IPS-15b (cell line): Measurements from ENCODE around the gene DBNL.

Source experiments
- H3K27me3 ChIP-seq: one replicate; pipeline ENCODE4 v1.6.1; 2013; ENCODE audit warnings: low read length; ENCODE audit not compliant: control insufficient read depth, insufficient read depth
- H3K36me3 ChIP-seq: one replicate; pipeline ENCODE4 v1.6.1; 2013; ENCODE audit warnings: low read length; ENCODE audit not compliant: control insufficient read depth, insufficient read depth
- H3K4me1 ChIP-seq: one replicate; pipeline ENCODE4 v1.6.1; 2013; ENCODE audit warnings: mild to moderate bottlenecking, low read length; ENCODE audit not compliant: control insufficient read depth, insufficient read depth
- H3K4me3 ChIP-seq: one replicate; pipeline ENCODE4 v1.5.1; 2013; ENCODE audit warnings: low read depth, low read length
- H3K9ac ChIP-seq: one replicate; pipeline ENCODE4 v1.6.1; 2013; ENCODE audit warnings: low read depth, mild to moderate bottlenecking, low read length
- H3K9me3 ChIP-seq: one replicate; pipeline ENCODE4 v1.6.1; 2013; ENCODE audit warnings: mild to moderate bottlenecking, low read length; ENCODE audit not compliant: control insufficient read depth, insufficient read depth

The DBNL gene

GRCh38 chr7:44101303-44101965, 56.9 kb downstream of the DBNL start:
- peaks cover 22% of the 10 kb centered on the region for H3K27me3 ChIP-seq
- no peak overlapping the region for H3K4me3 ChIP-seq
- no peaks in the 10 kb centered on the region for H3K9me3 ChIP-seq
- no peak overlapping the region for H3K9ac ChIP-seq
- H3K36me3 ChIP-seq, result no peaks in the 10 kb centered on the region
- no peaks in the 10 kb centered on the region for H3K4me1 ChIP-seq

DNA sequence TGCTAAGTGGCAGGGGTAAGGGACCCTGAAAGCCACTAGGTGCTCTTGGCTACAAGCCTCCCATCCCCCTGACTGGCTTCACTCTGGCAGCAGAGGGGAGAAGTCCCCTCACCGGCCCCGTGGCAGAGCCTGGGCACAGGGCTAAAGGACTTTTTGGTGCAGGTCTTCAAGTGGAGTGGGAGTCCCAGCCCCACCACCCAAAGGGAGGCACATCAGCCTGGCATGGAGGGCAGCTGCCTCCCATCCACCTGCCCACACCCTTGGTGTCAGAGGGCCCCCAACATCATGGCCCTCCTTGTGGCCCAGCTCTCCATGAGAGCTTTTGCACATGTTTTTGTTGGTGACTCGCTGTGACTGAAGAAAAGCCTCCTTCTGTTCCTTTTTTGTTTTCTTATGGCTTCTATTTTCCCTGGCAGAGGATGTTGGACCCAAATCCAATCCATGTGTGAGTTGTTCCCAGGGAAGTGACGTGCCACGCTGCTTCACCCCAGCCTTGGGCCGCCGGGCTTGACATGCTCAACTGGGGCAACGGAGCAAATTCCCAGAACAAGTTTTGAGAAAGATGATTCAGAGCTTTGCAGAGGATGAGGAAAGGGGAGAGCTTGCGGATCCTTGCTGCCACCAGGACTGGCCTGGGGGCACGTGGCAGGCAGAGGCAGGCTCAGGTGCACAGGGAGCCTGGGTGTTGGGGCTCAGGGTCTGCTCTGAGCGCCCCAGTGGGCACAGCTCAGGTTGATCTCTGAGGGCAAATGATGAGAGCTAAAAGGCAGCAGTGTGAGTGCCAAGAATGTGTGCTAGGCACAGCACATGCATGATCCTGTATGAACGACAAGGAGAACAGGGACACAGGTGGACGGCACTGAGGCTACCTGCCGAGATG, 57.7 kb downstream of the DBNL start:
- Histone ChIP-seq H3K9me3 (no peaks in the 10 kb centered on the region), H3K36me3 (no peaks in the 10 kb centered on the region), H3K9ac (no peak overlapping the region), H3K27me3 (peaks cover 22% of the 10 kb centered on the region), H3K4me3 (no peak overlapping the region), H3K4me1 (no peaks in the 10 kb centered on the region)

DNA sequence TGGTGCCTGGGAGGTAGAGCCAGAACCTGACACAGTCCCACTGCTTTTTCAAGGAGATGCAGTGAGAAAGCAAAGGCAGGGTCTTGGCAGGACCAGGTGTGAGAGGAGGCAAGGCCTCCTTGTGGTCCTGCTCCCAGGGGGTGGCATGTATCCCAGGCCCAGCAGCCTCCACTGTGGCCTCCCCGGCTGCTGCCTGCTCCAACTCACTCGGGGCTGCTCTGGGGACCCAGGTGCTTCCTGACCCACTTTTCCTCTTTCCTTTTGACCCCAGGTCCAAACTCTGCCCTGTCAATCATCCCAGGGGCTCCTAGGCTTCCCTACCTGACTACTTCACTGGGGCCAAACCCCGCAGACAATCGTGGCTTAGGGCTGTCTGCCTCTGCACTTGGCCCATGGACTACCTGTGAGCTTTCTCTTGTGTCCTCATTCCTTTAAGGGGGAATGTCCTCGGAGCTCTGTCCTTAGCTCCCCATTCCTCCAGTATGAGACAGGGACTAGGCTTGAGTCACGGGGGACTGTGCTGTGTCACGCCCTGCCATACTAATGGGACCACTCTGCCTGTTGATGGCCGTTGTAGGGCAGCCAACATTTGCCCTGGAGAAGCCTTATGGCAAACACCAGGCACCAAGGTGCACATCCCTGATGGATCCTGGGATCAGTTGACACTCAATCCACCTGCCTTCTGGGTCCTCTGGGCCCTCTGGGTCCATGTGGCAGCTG, 58.5 kb downstream of the DBNL start:
- no peak overlapping the region for H3K4me3 ChIP-seq
- peaks cover under 1% of the 10 kb centered on the region for H3K36me3 ChIP-seq
- no peak overlapping the region for H3K9ac ChIP-seq
- H3K9me3 ChIP-seq, result no peaks in the 10 kb centered on the region
- no peaks in the 10 kb centered on the region for H3K4me1 ChIP-seq
- peaks cover 22% of the 10 kb centered on the region for H3K27me3 ChIP-seq

DNA sequence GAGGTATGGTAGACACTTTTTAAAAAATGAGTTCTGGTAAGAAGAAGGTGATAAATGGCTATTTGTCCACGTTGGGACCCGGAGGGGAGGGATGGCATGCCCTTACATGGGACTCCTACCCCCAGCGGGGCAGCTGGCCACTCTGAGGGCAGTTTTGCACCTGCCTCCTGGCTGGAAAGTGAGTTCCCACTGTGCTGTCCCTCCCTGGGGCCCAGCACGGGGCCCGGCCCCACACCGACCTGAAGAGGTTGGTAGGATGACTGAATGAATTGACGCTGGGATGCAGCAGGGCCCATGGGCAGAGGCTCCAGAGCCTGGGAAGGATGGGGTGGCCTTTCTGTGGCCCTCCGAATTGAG, 59.0 kb downstream of the DBNL start:
- Histone ChIP-seq H3K4me3 (peak overlapping the region; percentile 54), H3K9me3 (no peaks in the 10 kb centered on the region), H3K36me3 (peaks cover 5% of the 10 kb centered on the region), H3K9ac (no peak overlapping the region), H3K27me3 (peaks cover 22% of the 10 kb centered on the region), H3K4me1 (no peaks in the 10 kb centered on the region)

- no peak within 1 kb of the TSS for H3K9ac ChIP-seq
- H3K4me3 ChIP-seq, result peak within 1 kb of the TSS; percentile 59
- no peaks in the 10 kb centered on the region for H3K9me3 ChIP-seq
- H3K4me1 ChIP-seq, result no peaks in the 10 kb centered on the region
- peaks cover 22% of the 10 kb centered on the region for H3K27me3 ChIP-seq
- peaks cover 9% of the 10 kb centered on the region for H3K36me3 ChIP-seq
Measured at GRCh38 chr7:44103923-44104859, 59.7 kb downstream of the DBNL start, which contains the start of gene AEBP1. TSS of gene AEBP1 (plus strand) at chr7:44104345. CDS start at chr7:44104666, 321 bp downstream.

GRCh38 chr7:44104860-44105771, 60.6 kb downstream of the DBNL start:
- peaks cover 22% of the 10 kb centered on the region for H3K27me3 ChIP-seq
- H3K36me3 ChIP-seq, result peaks cover 12% of the 10 kb centered on the region
- H3K9me3 ChIP-seq, result no peaks in the 10 kb centered on the region
- H3K4me3 ChIP-seq, result peak overlapping the region; percentile 59
- H3K9ac ChIP-seq, result no peak overlapping the region
- no peaks in the 10 kb centered on the region for H3K4me1 ChIP-seq

GRCh38 chr7:44105832-44106231, 61.3 kb downstream of the DBNL start:
- Histone ChIP-seq H3K4me1 (no peaks in the 10 kb centered on the region), H3K36me3 (peaks cover 15% of the 10 kb centered on the region), H3K9me3 (no peaks in the 10 kb centered on the region), H3K27me3 (peaks cover 22% of the 10 kb centered on the region), H3K4me3 (peak overlapping the region; percentile 59), H3K9ac (no peak overlapping the region)

DNA sequence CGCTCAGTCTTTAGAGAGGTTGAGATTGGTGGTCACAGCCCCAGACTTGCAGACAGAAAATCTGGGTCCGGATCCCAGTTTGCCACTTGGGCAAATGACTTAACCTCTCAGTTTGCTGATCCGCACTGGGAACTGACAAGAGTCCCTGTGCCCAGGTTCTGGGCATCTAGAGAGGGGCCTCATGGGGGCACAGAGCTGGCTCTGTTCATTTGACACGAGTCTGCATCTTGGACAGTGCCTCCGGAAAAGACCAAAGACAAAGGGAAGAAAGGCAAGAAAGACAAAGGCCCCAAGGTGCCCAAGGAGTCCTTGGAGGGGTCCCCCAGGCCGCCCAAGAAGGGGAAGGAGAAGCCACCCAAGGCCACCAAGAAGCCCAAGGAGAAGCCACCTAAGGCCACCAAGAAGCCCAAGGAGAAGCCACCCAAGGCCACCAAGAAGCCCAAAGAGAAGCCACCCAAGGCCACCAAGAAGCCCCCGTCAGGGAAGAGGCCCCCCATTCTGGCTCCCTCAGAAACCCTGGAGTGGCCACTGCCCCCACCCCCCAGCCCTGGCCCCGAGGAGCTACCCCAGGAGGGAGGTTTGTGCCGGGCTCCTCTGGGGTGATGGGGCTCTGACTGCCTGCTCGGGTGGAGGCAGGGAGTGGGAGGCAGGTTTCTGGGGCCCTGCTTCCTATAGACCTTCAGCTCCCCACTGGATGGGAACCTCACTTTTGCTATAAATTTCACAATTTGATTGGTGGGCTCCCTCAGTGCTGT, 62.0 kb downstream of the DBNL start:
- Histone ChIP-seq H3K9ac (no peak overlapping the region), H3K9me3 (no peaks in the 10 kb centered on the region), H3K36me3 (peaks cover 15% of the 10 kb centered on the region), H3K27me3 (peaks cover 22% of the 10 kb centered on the region), H3K4me1 (no peaks in the 10 kb centered on the region), H3K4me3 (no peak overlapping the region)

DNA sequence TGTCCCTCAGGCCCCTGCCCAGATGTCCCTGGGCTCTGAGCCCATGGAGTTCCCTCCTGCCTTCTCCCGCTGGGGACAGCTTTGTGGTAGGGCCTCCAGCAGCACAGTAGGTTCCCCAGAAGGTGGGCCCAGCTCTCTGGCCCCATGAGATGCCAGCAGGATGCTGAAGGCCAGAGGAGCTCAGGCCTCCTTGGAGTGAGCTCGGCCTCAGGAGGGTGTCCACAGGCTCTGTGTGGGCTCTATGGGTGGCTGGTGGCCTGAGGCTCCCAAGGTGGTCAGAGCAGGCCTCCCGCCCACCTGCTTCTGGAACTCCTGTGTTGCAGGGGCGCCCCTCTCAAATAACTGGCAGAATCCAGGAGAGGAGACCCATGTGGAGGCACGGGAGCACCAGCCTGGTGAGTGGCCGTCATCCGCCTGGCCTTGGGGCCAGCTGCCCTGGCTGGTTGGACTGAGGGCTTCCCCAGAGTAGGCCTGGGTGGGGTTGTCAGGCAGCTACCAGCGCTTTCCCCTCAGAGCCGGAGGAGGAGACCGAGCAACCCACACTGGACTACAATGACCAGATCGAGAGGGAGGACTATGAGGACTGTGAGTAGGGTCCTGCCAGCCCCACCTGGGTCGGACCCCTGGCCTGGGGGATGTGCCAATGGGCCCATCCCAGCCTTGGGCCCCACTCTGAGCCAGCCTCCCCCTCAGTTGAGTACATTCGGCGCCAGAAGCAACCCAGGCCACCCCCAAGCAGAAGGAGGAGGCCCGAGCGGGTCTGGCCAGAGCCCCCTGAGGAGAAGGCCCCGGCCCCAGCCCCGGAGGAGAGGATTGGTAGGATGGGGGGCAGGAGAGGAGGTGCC, 62.8 kb downstream of the DBNL start:
- Histone ChIP-seq H3K36me3 (peaks cover 15% of the 10 kb centered on the region), H3K4me3 (no peak overlapping the region)

More for the DNA sequence above, 62.8 kb downstream of the DBNL start:
- Histone ChIP-seq H3K27me3 (peaks cover 20% of the 10 kb centered on the region), H3K9ac (no peak overlapping the region), H3K9me3 (no peaks in the 10 kb centered on the region), H3K4me1 (no peaks in the 10 kb centered on the region)
